BE2C (cell line): ENCODE results near the gene FSTL4.

ENCODE experiments used
- DNase-seq: peaks from one replicate; pipeline ENCODE4 v3.0.0-alpha.2; 2020
- H3K27me3 ChIP-seq: fragments of 250-450 bp; sonication (Bioruptor Pico); 2 replicates; pipeline ENCODE4 v1.5.1; 2020; ENCODE audit warnings: mild to moderate bottlenecking
- H3K36me3 ChIP-seq: fragments of 250-450 bp; sonication (Bioruptor Pico); 2 replicates; pipeline ENCODE4 v1.5.1; 2020; ENCODE audit warnings: mild to moderate bottlenecking
- H3K4me1 ChIP-seq: fragments of 250-450 bp; sonication (Bioruptor Pico); 2 replicates; pipeline ENCODE4 v1.5.1; 2020
- H3K4me3 ChIP-seq: 2 replicates; pipeline ENCODE4 v1.5.1; 2011; ENCODE audit warnings: low read depth, low read length
- H3K9me3 ChIP-seq: fragments of 250-450 bp; sonication (Bioruptor Pico); 2 replicates; pipeline ENCODE4 v1.5.1; 2020
- CTCF ChIP-seq: IDR thresholded peaks from 2 replicates; pipeline ENCODE4 v1.5.1; 2012; ENCODE audit warnings: mild to moderate bottlenecking, low read depth, low read length

FSTL4 gene

GRCh38 chr5:133322743-133323142 is 289.6 kb downstream of the FSTL4 start:
- DNase-seq: no peak
- Histone ChIP-seq H3K27me3 (no peaks in the 10 kb centered on the region), H3K4me1 (no peaks in the 10 kb centered on the region), H3K9me3 (no peaks in the 10 kb centered on the region), H3K36me3 (no peaks in the 10 kb centered on the region), H3K4me3 (no peak overlapping the region)
- TF ChIP-seq CTCF: no peak

GRCh38 chr5:133321833-133322420 is 290.4 kb downstream of the FSTL4 start:
- H3K36me3 ChIP-seq: no peaks in the 10 kb centered on the region
- DNase-seq: no peak
- no peak overlapping the region for H3K4me3 ChIP-seq
- H3K27me3 ChIP-seq: no peaks in the 10 kb centered on the region
- H3K9me3 ChIP-seq: no peaks in the 10 kb centered on the region
- no peak for TF ChIP-seq CTCF
- no peaks in the 10 kb centered on the region for H3K4me1 ChIP-seq

GRCh38 chr5:133321286-133321832 is 291.0 kb downstream of the FSTL4 start:
- no peak for DNase-seq
- Histone ChIP-seq H3K27me3 (no peaks in the 10 kb centered on the region), H3K36me3 (no peaks in the 10 kb centered on the region), H3K4me3 (no peak overlapping the region), H3K4me1 (no peaks in the 10 kb centered on the region), H3K9me3 (no peaks in the 10 kb centered on the region)
- no peak for TF ChIP-seq CTCF

GRCh38 chr5:133319905-133320520 is 292.3 kb downstream of the FSTL4 start:
- H3K27me3 ChIP-seq: no peaks in the 10 kb centered on the region
- no peak for DNase-seq
- H3K9me3 ChIP-seq: no peaks in the 10 kb centered on the region
- peak; percentile 31 for TF ChIP-seq CTCF
- no peaks in the 10 kb centered on the region for H3K36me3 ChIP-seq
- H3K4me1 ChIP-seq: no peaks in the 10 kb centered on the region
- H3K4me3 ChIP-seq: no peak overlapping the region

- TF ChIP-seq CTCF: no peak
Measured at GRCh38 chr5:133319244-133319643, 293.1 kb downstream of the FSTL4 start.

GRCh38 chr5:133317558-133317957 is 294.8 kb downstream of the FSTL4 start:
- H3K4me1 ChIP-seq: no peaks in the 10 kb centered on the region
- DNase-seq: no peak
- no peaks in the 10 kb centered on the region for H3K9me3 ChIP-seq
- H3K27me3 ChIP-seq: no peaks in the 10 kb centered on the region
- H3K4me3 ChIP-seq: no peak overlapping the region
- no peaks in the 10 kb centered on the region for H3K36me3 ChIP-seq
- TF ChIP-seq CTCF: no peak; the same call in none of the 2 replicates

More at GRCh38 chr5:133319244-133319643, 293.1 kb downstream of the FSTL4 start:
- Histone ChIP-seq H3K36me3 (no peaks in the 10 kb centered on the region), H3K4me3 (no peak overlapping the region), H3K27me3 (no peaks in the 10 kb centered on the region), H3K9me3 (no peaks in the 10 kb centered on the region), H3K4me1 (no peaks in the 10 kb centered on the region)
- DNase-seq: no peak
